OCI-LY1 (cell line): Measurements from ENCODE around the gene CNDP1.
"Not testable (repeated sequence)": the region's sequence is repeated elsewhere in the genome, so short reads cannot be mapped to it uniquely, and the experiment has no call there.

ENCODE experiments used
- H2AFZ ChIP-seq: fragments of 200-600 bp; sonication (generic), shearing (Covaris generic); 2 replicates; pipeline ENCODE4 v1.6.0; 2014; ENCODE audit warnings: antibody characterized with exemption, mild to moderate bottlenecking, low read length
- H3F3A ChIP-seq: fragments of 200-600 bp; sonication (generic), shearing (Covaris generic); 2 replicates; pipeline ENCODE4 v1.6.0; 2014; ENCODE audit warnings: mild to moderate bottlenecking, antibody characterized with exemption, low read length, moderate library complexity; ENCODE audit not compliant: insufficient read depth
- H3K27ac ChIP-seq: fragments of 200-600 bp; sonication (generic); 2 replicates; pipeline ENCODE4 v1.5.1; 2014; ENCODE audit warnings: low read length, mixed run types, mild to moderate bottlenecking, low read depth; ENCODE audit not compliant: poor library complexity, severe bottlenecking
- H3K27me3 ChIP-seq: fragments of 200-600 bp; sonication (generic); 2 replicates; pipeline ENCODE4 v1.6.0; 2014; ENCODE audit warnings: antibody characterized with exemption, mild to moderate bottlenecking, low read length, moderate library complexity; ENCODE audit not compliant: insufficient read depth
- H3K36me3 ChIP-seq: fragments of 200-600 bp; sonication (generic); 2 replicates; pipeline ENCODE4 v1.6.1; 2014; ENCODE audit warnings: mild to moderate bottlenecking, antibody characterized with exemption, low read length, moderate library complexity, mixed read lengths; ENCODE audit not compliant: insufficient read depth
- H3K4me1 ChIP-seq: fragments of 200-600 bp; sonication (generic); 2 replicates; pipeline ENCODE4 v1.5.1; 2014; ENCODE audit warnings: mild to moderate bottlenecking, low read length, moderate library complexity; ENCODE audit not compliant: insufficient read depth, severe bottlenecking
- H3K4me2 ChIP-seq: fragments of 200-600 bp; sonication (generic), shearing (Covaris generic); 2 replicates; pipeline ENCODE4 v1.6.1; 2014; ENCODE audit warnings: low read length
- H3K4me3 ChIP-seq: fragments of 200-600 bp; sonication (generic); 2 replicates; pipeline ENCODE4 v1.5.1; 2014; ENCODE audit warnings: low read length, low read depth, mild to moderate bottlenecking, mixed read lengths; ENCODE audit not compliant: poor library complexity, severe bottlenecking
- H3K79me2 ChIP-seq: fragments of 200-600 bp; shearing (Covaris generic); 2 replicates; pipeline ENCODE4 v1.6.1; 2016; ENCODE audit warnings: mixed run types, low read length, mixed read lengths; ENCODE audit not compliant: insufficient read depth
- H3K9ac ChIP-seq: fragments of 200-600 bp; sonication (generic), shearing (Covaris generic); 2 replicates; pipeline ENCODE4 v1.6.1; 2014; ENCODE audit warnings: mild to moderate bottlenecking, low read length, mixed read lengths
- H3K9me2 ChIP-seq: fragments of 200-600 bp; sonication (generic), shearing (Covaris generic); 2 replicates; pipeline ENCODE4 v1.6.1; 2014; ENCODE audit warnings: low read depth, mild to moderate bottlenecking, low read length, mixed read lengths
- H3K9me3 ChIP-seq: fragments of 200-600 bp; shearing (Covaris generic); 2 replicates; pipeline ENCODE4 v1.6.1; 2014; ENCODE audit warnings: low read length, mixed read lengths
- H4K20me1 ChIP-seq: fragments of 200-600 bp; sonication (generic), shearing (Covaris generic); 2 replicates; pipeline ENCODE4 v1.6.0; 2016; ENCODE audit warnings: mild to moderate bottlenecking, low read length; ENCODE audit not compliant: insufficient read depth
- EZH2 ChIP-seq: fragments of 200-600 bp; sonication (generic), shearing (Covaris generic); IDR thresholded peaks from 2 replicates; pipeline ENCODE4 v1.8.0; 2017; ENCODE audit warnings: borderline replicate concordance, mixed run types, mild to moderate bottlenecking, antibody characterized with exemption, low read length, moderate library complexity, mixed read lengths
- TF ChIP-seq, protein P1 (sequence below): fragments of 200-600 bp; sonication (generic), shearing (Covaris generic); IDR thresholded peaks from 2 replicates; pipeline ENCODE4 v1.5.1; 2017; ENCODE audit warnings: mild to moderate bottlenecking, antibody characterized with exemption, low read length, moderate library complexity, mixed read lengths

The CNDP1 gene

DNA sequence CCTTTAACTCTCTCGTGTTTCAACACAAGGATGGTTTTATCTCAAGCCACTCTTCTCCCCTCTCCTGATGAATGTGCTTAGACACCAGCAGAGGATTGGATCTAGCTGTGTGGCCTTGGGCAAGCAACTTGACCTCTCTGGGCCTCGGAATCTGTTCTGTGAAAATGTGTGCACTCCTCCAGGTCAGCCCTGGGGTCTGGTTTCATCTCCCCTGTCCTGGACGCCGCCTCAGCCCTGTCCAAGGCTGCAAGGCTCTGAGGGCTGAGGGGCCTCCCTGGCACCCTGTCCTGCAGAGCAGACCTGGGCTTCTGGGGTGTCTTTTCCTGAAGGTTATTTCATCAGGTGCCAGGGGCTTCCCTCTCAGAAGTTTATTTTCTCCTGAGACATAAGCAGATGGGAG is 28.5 kb downstream of the CNDP1 start:
- no peaks in the 10 kb centered on the region for H3K9me3 ChIP-seq
- no peak overlapping the region for H3K27ac ChIP-seq
- H4K20me1 ChIP-seq: no peaks in the 10 kb centered on the region
- H3K9ac ChIP-seq: no peak overlapping the region
- no peak overlapping the region for H3K4me3 ChIP-seq
- H3F3A ChIP-seq: no peaks in the 10 kb centered on the region
- no peaks in the 10 kb centered on the region; the same call in 1 of the 2 replicates for H3K27me3 ChIP-seq
- H3K36me3 ChIP-seq: no peaks in the 10 kb centered on the region
- no peak overlapping the region for H2AFZ ChIP-seq
- no peak for TF ChIP-seq EZH2
- TF ChIP-seq, protein P1, sequence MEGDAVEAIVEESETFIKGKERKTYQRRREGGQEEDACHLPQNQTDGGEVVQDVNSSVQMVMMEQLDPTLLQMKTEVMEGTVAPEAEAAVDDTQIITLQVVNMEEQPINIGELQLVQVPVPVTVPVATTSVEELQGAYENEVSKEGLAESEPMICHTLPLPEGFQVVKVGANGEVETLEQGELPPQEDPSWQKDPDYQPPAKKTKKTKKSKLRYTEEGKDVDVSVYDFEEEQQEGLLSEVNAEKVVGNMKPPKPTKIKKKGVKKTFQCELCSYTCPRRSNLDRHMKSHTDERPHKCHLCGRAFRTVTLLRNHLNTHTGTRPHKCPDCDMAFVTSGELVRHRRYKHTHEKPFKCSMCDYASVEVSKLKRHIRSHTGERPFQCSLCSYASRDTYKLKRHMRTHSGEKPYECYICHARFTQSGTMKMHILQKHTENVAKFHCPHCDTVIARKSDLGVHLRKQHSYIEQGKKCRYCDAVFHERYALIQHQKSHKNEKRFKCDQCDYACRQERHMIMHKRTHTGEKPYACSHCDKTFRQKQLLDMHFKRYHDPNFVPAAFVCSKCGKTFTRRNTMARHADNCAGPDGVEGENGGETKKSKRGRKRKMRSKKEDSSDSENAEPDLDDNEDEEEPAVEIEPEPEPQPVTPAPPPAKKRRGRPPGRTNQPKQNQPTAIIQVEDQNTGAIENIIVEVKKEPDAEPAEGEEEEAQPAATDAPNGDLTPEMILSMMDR: no peak
- no peaks in the 10 kb centered on the region for H3K79me2 ChIP-seq
- H3K4me1 ChIP-seq: no peaks in the 10 kb centered on the region
- H3K4me2 ChIP-seq: no peak overlapping the region
- H3K9me2 ChIP-seq: no peaks in the 10 kb centered on the region

GRCh38 chr18:74563999-74564398 is 29.7 kb downstream of the CNDP1 start:
- no peak overlapping the region for H3K9ac ChIP-seq
- TF ChIP-seq, protein P1: no peak
- no peak for TF ChIP-seq EZH2
- no peaks in the 10 kb centered on the region; the same call in 1 of the 2 replicates for H3K27me3 ChIP-seq
- H3K79me2 ChIP-seq: no peaks in the 10 kb centered on the region
- no peak overlapping the region for H3K4me2 ChIP-seq
- no peak overlapping the region for H3K27ac ChIP-seq
- H2AFZ ChIP-seq: no peak overlapping the region
- H3K4me3 ChIP-seq: no peak overlapping the region
- no peaks in the 10 kb centered on the region for H3K9me2 ChIP-seq
- H3K4me1 ChIP-seq: no peaks in the 10 kb centered on the region
- no peaks in the 10 kb centered on the region for H4K20me1 ChIP-seq
- no peaks in the 10 kb centered on the region for H3F3A ChIP-seq
- H3K9me3 ChIP-seq: no peaks in the 10 kb centered on the region
- no peaks in the 10 kb centered on the region for H3K36me3 ChIP-seq

DNA sequence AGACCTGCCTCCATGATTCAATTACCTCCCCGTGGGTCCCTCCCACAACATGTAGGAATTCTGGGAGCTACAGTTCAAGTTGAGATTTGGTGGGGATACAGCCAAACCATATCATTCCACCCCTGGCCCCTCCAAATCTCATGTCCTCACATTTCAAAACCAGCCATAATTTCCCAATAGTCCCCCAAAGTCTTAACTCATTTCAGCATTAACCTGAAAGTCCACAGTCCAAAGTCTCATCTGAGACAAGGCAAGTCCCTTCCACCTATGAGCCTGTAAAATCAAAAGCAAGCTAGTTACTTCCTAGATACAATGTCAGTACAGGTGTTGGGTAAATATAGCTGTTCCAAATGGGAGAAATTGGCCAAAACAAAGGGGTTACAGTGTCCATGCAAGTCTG is 30.9 kb downstream of the CNDP1 start:
- not testable (repeated sequence) for H4K20me1 ChIP-seq, H3F3A ChIP-seq, H3K4me1 ChIP-seq, H2AFZ ChIP-seq, H3K27me3 ChIP-seq, H3K9ac ChIP-seq, H3K4me3 ChIP-seq, H3K9me3 ChIP-seq, H3K79me2 ChIP-seq, H3K27ac ChIP-seq, H3K4me2 ChIP-seq, H3K9me2 ChIP-seq, H3K36me3 ChIP-seq

- H3K4me1 ChIP-seq, H3K79me2 ChIP-seq, H3K36me3 ChIP-seq, H3K9ac ChIP-seq, H3K9me3 ChIP-seq, H2AFZ ChIP-seq, H3F3A ChIP-seq, H3K27ac ChIP-seq, H3K27me3 ChIP-seq, H3K9me2 ChIP-seq, H3K4me3 ChIP-seq, H3K4me2 ChIP-seq, H4K20me1 ChIP-seq: not testable (repeated sequence)
Observed at GRCh38 chr18:74565993-74566392, 31.7 kb downstream of the CNDP1 start.
